Esophagus muscularis mucosa (tissue), 4 donors: ENCODE measurements around the gene CTIF.
A peak's percentile ranks its signal among the peaks of the same experiment; 100 is the strongest.

Source experiments
- EP300 ChIP-seq: sonication (generic); formaldehyde crosslinking; IDR thresholded peaks from one replicate; pipeline ENCODE4 v1.6.1; 2017; ENCODE audit warnings: antibody characterized with exemption
- POLR2A ChIP-seq: fragments of 450-650 bp; IDR thresholded peaks from one replicate; pipeline ENCODE4 v1.6.1; 2017; ENCODE audit warnings: antibody characterized with exemption, moderate library complexity, mild to moderate bottlenecking, low read depth
- TF ChIP-seq, protein P1 (sequence below), 3 experiments: fragments of 200-600 bp in 2 of 3; fragments of 450-650 bp in 1 of 3; sonication (generic) in 2 of 3; IDR thresholded peaks; one replicate each; pipeline ENCODE4 v1.5.1; 2017 to 2019; ENCODE audit warnings: antibody characterized with exemption in 3 of 3, mild to moderate bottlenecking in 2 of 3, moderate library complexity in 1 of 3

DNA sequence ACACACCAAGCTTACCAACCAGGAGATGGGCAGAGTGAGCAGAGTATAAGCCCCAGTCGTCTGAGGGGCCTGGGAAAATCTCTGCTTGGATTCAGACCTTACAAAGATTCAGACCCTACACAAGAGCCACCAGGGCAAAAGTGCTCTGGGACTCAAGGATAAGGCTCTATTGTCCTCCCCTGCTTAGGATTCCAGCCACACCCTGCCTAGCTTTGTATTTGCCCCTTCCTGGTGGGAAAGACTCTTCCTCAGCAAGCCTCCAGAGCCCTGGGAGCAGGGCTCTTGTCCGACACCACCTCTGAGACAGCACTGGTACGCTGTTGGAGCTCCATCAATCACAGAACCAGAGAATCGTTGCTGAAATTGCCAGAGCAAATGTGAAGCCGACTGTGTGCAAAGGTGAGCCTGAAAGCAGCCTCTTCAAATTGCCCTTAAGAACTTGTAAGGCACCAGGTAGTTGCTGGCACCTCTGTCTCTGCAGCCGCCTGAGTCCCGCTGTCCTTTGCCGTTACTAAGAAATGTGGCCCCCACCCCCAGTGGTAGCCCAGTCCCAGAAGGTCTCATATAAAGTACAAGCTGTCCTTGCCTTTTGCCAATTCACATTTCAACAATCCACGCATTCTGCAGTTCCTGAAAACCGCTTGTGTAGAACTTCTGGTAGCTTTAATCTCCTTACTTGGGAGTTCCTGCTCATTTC lies 148.7 kb downstream of the CTIF start:
- TF ChIP-seq, protein P1, sequence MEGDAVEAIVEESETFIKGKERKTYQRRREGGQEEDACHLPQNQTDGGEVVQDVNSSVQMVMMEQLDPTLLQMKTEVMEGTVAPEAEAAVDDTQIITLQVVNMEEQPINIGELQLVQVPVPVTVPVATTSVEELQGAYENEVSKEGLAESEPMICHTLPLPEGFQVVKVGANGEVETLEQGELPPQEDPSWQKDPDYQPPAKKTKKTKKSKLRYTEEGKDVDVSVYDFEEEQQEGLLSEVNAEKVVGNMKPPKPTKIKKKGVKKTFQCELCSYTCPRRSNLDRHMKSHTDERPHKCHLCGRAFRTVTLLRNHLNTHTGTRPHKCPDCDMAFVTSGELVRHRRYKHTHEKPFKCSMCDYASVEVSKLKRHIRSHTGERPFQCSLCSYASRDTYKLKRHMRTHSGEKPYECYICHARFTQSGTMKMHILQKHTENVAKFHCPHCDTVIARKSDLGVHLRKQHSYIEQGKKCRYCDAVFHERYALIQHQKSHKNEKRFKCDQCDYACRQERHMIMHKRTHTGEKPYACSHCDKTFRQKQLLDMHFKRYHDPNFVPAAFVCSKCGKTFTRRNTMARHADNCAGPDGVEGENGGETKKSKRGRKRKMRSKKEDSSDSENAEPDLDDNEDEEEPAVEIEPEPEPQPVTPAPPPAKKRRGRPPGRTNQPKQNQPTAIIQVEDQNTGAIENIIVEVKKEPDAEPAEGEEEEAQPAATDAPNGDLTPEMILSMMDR (IDR thresholded peaks at IDR 0.05) = no peak
- TF ChIP-seq POLR2A (no peak), EP300 (peak; percentile 89)
